Measurements from ENCODE around the gene ALK. TPM values are rescaled to one million over a fixed set of nuclear protein-coding genes. Genes with fewer than 3 reads are reported as not detected.
A peak's percentile ranks its signal among the peaks of the same experiment; 100 is the strongest.

Gene ALK
- total and polyA plus RNA-seq, 2 experiments from 2014 or later = 0.35 TPM; not detected in 1

DNA sequence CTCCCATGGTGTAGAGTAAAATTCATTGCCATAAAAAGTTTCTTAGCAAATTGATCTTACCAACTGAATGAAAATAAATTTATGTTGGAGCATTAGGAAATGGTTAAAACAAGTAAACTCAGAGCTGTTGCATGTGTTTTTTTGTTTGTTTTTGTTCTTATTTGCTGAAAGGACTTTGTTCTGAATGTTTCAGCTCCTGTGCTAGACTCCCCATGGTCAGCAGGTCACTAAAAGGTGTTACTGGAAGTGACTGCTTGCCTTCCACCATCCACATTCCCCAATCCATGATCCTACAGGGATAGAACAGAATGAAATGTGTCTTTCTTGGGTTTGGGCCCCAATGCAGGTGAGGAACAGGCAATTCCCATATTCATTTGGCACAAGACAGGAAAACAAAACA is 101.8 kb downstream of the ALK start (continued):
- TF ChIP-seq CTCF (conservative IDR thresholded peaks at IDR 0.05; ENCODE audit: low read depth in 2 of 2) (no peak), POLR2AphosphoS5 (IDR thresholded peaks at IDR 0.05; ENCODE audit: low read depth) (no peak), JUNB (IDR thresholded peaks at IDR 0.05; ENCODE audit: unreplicated experiment) (no peak), CREB1 (CRISPR knock-in tag; IDR thresholded peaks at IDR 0.05; ENCODE audit: low read depth) (no peak), STAT1 (IDR thresholded peaks at IDR 0.05; ENCODE audit: unreplicated experiment) (no peak), ZNF114 (CRISPR knock-in tag; IDR thresholded peaks at IDR 0.05) (no peak), NANOG (IDR thresholded peaks at IDR 0.05; ENCODE audit: borderline replicate concordance) (no peak)

GRCh38 chr2:29817801-29818680 is 103.3 kb downstream of the ALK start:
- Histone ChIP-seq H3K36me3 (ENCODE audit: insufficient read depth) (no peaks in the 10 kb centered on the region), H3F3A (replicated peaks; ENCODE audit: low read depth) (no peaks in the 10 kb centered on the region), H3K79me2 (replicated peaks; ENCODE audit: insufficient read depth) (no peaks in the 10 kb centered on the region), H4K20me1 (replicated peaks; ENCODE audit: insufficient read depth) (no peaks in the 10 kb centered on the region), H3K4me1 (ENCODE audit: insufficient read depth) (no peaks in the 10 kb centered on the region; the same call in none of the 2 replicates), H3K27ac (ENCODE audit: low read depth) (no peak overlapping the region), H3K9me2 (ENCODE audit: insufficient read depth) (no peaks in the 10 kb centered on the region; the same call in 1 of the 2 replicates), H2AFZ (peak overlapping the region; percentile 74; the same call in 1 of the 2 replicates), H3K4me3 (no peak overlapping the region), H3K27me3 (ENCODE audit: insufficient read depth) (no peaks in the 10 kb centered on the region), H3K4me2 (no peak overlapping the region)
- H3K9me3 Mint-ChIP-seq = peaks cover 6% of the 10 kb centered on the region; the same call in 1 of the 3 replicates
- H3K27ac Mint-ChIP-seq = no peak overlapping the region
- DNase-seq (ENCODE audit: low spot score) = no peak
- peaks cover 11% of the 10 kb centered on the region; the same call in 2 of the 3 replicates for H3K4me1 Mint-ChIP-seq
- no peaks in the 10 kb centered on the region for H3K27me3 Mint-ChIP-seq (ENCODE audit: insufficient read depth, low read depth, poor library complexity)
- H3K4me3 Mint-ChIP-seq = no peak overlapping the region
- 0 out of 3 replicates have a peak, but pooled peaks cover 3% of the 10 kb centered on the region for H3K36me3 Mint-ChIP-seq (ENCODE audit: low read depth)
- ATAC-seq = no peak
- no peak for TF ChIP-seq ETS1 (IDR thresholded peaks at IDR 0.05)
- no peak for TF ChIP-seq CTCF (conservative IDR thresholded peaks at IDR 0.05; ENCODE audit: low read depth in 2 of 2)
- TF ChIP-seq, protein P1, sequence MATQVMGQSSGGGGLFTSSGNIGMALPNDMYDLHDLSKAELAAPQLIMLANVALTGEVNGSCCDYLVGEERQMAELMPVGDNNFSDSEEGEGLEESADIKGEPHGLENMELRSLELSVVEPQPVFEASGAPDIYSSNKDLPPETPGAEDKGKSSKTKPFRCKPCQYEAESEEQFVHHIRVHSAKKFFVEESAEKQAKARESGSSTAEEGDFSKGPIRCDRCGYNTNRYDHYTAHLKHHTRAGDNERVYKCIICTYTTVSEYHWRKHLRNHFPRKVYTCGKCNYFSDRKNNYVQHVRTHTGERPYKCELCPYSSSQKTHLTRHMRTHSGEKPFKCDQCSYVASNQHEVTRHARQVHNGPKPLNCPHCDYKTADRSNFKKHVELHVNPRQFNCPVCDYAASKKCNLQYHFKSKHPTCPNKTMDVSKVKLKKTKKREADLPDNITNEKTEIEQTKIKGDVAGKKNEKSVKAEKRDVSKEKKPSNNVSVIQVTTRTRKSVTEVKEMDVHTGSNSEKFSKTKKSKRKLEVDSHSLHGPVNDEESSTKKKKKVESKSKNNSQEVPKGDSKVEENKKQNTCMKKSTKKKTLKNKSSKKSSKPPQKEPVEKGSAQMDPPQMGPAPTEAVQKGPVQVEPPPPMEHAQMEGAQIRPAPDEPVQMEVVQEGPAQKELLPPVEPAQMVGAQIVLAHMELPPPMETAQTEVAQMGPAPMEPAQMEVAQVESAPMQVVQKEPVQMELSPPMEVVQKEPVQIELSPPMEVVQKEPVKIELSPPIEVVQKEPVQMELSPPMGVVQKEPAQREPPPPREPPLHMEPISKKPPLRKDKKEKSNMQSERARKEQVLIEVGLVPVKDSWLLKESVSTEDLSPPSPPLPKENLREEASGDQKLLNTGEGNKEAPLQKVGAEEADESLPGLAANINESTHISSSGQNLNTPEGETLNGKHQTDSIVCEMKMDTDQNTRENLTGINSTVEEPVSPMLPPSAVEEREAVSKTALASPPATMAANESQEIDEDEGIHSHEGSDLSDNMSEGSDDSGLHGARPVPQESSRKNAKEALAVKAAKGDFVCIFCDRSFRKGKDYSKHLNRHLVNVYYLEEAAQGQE (IDR thresholded peaks at IDR 0.05; ENCODE audit: unreplicated experiment) = no peak
- TF ChIP-seq STAT1 (IDR thresholded peaks at IDR 0.05; ENCODE audit: unreplicated experiment) = no peak
- no peak for TF ChIP-seq POLR2AphosphoS5 (IDR thresholded peaks at IDR 0.05; ENCODE audit: low read depth)
- TF ChIP-seq CREB1 (CRISPR knock-in tag; IDR thresholded peaks at IDR 0.05; ENCODE audit: low read depth) = no peak
